ENCODE results near the gene GRAMD4.

- TF ChIP-seq EZH2 (IDR thresholded peaks at IDR 0.05; ENCODE audit: borderline replicate concordance, insufficient read depth, low read depth, low read length, poor library complexity, severe bottlenecking): no peak
- peak; percentile 47 for TF ChIP-seq CTCF (IDR thresholded peaks at IDR 0.05)
These were observed 60.8 kb downstream of the GRAMD4 start for GRCh38 chr22:46681010-46681409.

Data from B cell (primary cell).